Smooth muscle cell of the umbilical artery (primary cell): Measurements from ENCODE around the gene LRRC39. TPM values are rescaled to one million over a fixed set of nuclear protein-coding genes. Genes with fewer than 3 reads are reported as not detected.

Source experiments
- total RNA-seq: library from RNA; depleted of rRNA; stranded (reverse); fragments of >200 nt; gene quantifications from 2 replicates; pipeline ENCODE4 v1.2.3, GENCODE V29; 2014

LRRC39 gene
- total RNA-seq = 0.30 and 0.37 TPM in 2 replicates

DNA sequence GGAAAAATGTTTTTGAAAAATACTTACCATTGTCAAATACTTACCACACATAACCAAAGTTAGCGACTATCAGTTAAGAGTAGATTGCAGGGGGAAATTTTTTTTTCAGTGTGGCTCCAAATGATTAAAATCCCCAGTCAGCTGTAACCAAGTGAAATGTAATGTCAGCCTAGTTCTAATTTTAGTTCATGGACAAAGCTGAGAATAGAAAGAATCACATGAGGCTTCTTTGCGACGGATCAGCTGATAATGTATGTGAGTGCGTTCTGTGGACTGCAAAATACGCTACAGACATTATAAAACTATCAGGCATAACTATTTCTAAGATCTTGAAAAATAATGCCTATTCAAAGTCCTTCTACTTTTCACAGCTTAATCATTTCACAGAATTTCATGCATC is at the start of gene LRRC39:
Gene LRRC39 (minus strand): TSS at position 166 of the 400 bp plus-strand sequence. CDS start 9,740 bp downstream, outside the sequence.

DNA sequence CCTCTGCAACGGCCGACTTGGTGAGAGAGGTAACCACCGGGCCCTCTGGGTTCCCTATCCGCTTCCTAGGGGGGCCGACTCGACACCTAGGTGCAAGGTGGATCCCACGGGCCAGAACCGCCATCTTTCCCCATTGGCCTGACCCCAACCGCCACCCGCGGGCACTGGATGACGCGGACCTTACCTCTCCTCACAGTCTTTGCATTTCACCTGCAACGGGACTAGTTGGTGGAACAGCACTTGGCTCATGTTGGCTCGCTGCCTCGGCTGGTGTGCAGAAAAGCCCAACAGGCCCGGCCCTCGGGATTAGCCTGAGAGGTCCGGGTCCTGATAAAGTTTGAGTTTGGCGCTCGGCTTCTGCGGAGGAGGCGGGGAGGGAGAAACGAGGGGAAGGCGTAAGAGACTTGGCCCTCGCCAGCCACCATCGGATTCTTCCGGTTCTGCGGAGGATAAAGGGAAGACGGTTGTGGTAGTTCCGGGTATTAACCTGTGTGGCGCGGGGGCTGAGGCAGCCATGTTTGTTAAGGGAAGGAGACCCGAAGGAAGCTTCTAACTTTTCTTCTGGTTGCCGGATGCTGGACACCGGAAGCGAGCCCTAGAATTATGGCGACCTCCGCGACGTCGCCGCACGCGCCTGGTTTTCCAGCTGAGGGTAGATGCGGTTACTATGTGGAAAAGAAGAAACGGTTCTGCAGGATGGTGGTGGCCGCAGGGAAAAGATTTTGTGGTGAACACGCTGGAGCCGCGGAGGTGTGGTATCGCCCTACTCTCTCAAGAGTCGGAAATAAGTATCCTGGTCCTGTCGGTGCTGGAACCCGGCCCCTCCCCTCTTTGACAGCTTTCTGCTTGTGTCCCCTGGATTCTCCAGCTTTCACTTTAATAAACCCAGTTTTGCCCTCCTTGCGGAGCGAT is 45.2 kb downstream of the LRRC39 start, which contains the start of the genes SASS6 and TRMT13:
Gene SASS6 (minus strand): TSS at position 365 of the 912 bp plus-strand sequence. CDS start 116 bp downstream, at position 249.
Gene TRMT13 (plus strand): TSS at position 598 of the 912 bp plus-strand sequence. CDS start 6 bp downstream, at position 604.

Other genes with a start within 250 kb of the LRRC39 start
- 34.7 and 51.5 TPM in 2 replicates for gene SLC35A3, start 208.3 kb downstream of the LRRC39 start, total RNA-seq
- gene SASS6, start 45.3 kb downstream of the LRRC39 start, total RNA-seq = 1.5 and 3.6 TPM in 2 replicates
- 12.8 and 18.5 TPM in 2 replicates for gene TRMT13, start 45.1 kb downstream of the LRRC39 start, total RNA-seq
- 7.7 and 10.4 TPM in 2 replicates for gene DBT, start 71.6 kb upstream of the LRRC39 start, total RNA-seq
- 51.4 and 66.6 TPM in 2 replicates for gene RTCA, start 88.0 kb upstream of the LRRC39 start, total RNA-seq
- gene CDC14A, start 174.2 kb upstream of the LRRC39 start, total RNA-seq = 4.2 and 6.5 TPM in 2 replicates